ENCODE data around the gene ADARB1.

ADARB1 gene

DNA sequence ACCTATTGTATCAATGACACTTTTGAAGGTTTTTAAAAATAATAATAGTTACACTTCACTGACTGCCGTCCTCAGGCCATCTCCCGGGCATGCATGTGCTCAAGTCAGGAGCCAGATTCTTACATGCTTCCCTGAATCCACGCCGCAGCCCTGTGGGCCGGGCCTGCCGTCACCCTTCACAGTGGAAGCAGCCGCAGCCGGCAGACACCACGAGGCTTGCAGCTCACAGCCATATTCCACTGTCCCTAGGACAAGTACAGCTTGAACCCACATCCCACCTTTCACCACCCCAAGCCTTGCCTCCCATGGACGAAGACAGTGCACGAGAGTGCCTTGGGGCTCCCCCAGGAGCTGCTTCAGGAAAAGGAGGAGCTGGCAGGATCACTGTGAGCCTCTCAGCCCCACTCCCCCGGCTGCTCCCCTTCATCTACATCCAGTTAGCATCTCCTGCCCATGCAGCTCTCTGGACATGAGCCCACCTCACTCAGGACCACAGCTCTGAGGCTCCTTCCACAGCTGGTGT, 136.1 kb downstream of the ADARB1 start:
- DNase-seq (ENCODE audit: low spot score), result no peak
- TF ChIP-seq, protein P1, sequence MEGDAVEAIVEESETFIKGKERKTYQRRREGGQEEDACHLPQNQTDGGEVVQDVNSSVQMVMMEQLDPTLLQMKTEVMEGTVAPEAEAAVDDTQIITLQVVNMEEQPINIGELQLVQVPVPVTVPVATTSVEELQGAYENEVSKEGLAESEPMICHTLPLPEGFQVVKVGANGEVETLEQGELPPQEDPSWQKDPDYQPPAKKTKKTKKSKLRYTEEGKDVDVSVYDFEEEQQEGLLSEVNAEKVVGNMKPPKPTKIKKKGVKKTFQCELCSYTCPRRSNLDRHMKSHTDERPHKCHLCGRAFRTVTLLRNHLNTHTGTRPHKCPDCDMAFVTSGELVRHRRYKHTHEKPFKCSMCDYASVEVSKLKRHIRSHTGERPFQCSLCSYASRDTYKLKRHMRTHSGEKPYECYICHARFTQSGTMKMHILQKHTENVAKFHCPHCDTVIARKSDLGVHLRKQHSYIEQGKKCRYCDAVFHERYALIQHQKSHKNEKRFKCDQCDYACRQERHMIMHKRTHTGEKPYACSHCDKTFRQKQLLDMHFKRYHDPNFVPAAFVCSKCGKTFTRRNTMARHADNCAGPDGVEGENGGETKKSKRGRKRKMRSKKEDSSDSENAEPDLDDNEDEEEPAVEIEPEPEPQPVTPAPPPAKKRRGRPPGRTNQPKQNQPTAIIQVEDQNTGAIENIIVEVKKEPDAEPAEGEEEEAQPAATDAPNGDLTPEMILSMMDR (IDR thresholded peaks at IDR 0.05; ENCODE audit: extremely low read depth, missing control alignments), result no peak

DNA sequence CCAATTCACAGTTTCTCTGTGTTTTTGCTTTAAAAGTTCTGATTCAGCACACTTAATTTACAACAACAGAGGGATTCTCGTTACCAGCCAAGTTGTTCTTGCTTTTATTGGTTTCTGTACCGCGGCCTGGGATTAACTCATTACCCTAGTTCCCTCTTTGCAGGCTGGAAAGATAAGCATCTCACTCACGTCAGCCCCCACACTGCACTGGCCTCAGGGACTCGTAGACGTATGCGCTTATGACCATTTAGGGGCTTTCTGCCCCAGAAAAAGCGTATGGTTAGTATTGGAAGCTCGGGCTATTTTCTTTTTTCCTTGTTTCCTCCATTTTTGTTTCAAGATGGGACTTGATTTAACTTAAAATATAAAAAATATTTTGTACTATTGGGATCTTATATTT, 137.3 kb downstream of the ADARB1 start:
- TF ChIP-seq, protein P1 (IDR thresholded peaks at IDR 0.05; ENCODE audit: extremely low read depth, missing control alignments), result no peak
- no peak for DNase-seq (ENCODE audit: low spot score)

DNA sequence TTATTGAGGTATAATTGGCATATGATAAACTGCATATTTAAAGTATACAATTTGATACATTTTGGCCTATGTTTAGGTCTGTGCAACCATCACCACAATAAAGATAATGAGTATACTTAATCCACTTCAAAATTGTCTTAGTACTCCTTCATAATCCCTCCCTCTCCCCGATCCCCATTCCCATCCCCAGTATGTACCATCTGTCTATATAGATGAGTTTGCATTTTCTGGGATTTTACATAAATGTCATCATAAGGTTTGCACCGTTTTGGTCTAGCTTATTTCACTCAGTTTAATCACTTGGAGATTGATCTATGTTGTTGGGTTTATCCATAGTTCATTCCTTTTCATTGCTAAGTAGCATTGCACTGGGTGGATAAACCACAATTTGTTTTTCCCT, 139.0 kb downstream of the ADARB1 start:
- TF ChIP-seq, protein P1 (IDR thresholded peaks at IDR 0.05; ENCODE audit: extremely low read depth, missing control alignments), result no peak
- no peak for DNase-seq (ENCODE audit: low spot score)

DNA sequence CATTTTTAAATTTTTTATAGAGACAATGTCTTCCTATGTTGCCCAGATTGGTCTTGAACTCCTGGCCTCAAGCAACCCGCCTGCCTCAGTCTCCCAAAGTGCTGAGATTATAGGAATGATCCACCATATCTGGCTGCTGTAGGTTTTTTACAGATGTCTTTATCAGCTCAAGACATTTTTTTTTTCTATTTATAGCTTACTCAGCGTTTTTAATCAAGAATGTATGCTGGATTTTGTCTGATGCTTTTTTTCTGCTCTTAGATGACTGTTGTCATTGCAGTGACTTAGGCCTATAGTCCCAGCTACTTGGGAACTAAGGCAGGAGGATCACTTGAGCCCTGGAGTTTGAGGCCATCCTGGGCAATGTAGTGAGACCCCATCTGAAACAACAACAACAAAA, 140.8 kb downstream of the ADARB1 start:
- TF ChIP-seq, protein P1 (IDR thresholded peaks at IDR 0.05; ENCODE audit: extremely low read depth, missing control alignments), result no peak
- no peak for DNase-seq (ENCODE audit: low spot score)

DNA sequence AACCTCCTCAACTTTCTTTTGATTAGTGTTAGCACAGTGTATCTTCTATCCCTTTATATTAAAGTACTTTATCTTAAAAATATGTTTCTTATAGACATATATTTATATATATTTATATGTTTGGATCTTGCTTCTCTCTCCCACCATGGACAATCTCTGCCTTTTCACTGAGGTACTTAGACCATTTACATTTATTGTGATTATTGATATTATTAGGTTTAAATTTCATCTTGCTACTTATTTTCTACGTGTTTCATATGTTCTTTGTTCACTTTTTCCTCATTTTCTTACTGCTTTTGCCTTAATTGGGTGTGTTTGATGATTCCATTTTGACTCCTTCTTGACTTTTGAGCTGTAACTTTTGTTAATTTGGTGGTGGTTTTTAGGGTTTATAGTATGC, 142.6 kb downstream of the ADARB1 start:
- TF ChIP-seq, protein P1 (IDR thresholded peaks at IDR 0.05; ENCODE audit: extremely low read depth, missing control alignments), result no peak
- no peak for DNase-seq (ENCODE audit: low spot score)

DNA sequence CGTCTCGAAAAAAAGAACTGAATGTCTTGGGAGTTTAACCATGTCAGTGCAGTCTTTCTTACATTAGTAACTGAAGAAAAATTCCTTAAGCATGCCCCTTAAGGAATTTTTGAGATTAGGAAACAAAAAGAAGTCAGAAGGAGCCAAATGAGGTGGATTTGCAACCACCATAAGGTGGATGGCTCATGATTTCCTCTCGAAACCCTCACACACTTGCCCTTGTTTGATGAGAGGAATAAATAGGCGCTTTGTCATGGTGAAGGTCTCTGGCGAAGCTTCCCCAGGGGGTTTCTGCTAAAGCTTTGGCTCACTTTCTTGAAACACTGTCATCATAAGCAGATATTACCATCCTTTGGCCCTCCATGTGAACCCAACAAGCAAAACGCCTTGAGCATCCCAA, 145.1 kb downstream of the ADARB1 start:
- DNase-seq (ENCODE audit: low spot score), result no peak
- TF ChIP-seq, protein P1 (IDR thresholded peaks at IDR 0.05; ENCODE audit: extremely low read depth, missing control alignments), result no peak

DNA sequence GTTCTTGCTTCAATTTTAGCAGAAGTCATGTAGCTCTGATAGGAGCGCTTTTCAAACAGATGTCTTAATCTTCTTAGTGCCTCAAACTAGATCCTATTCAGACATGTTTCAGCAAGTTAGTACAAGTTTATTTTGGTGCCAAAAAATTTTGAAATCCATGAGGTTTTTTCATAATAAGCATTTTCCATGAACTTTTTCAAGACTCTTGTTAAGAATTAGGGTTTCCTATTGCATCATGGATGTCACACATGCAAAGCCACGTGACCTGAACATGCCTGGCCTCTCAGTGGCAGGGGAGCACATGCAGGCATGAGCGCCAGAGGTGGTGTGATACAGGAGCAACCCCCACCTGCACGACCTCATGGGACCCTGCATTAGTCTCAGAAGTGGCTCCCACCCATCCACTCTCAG, 145.7 kb downstream of the ADARB1 start:
- TF ChIP-seq, protein P1 (IDR thresholded peaks at IDR 0.05; ENCODE audit: extremely low read depth, missing control alignments), result no peak
- DNase-seq (ENCODE audit: low spot score), result no peak

All from GM20000 (cell line).